Cardiac muscle cell (in vitro differentiated cells and primary cell): ENCODE results near the gene KDM7A. TPM values are rescaled to one million over a fixed set of nuclear protein-coding genes. Genes with fewer than 3 reads are reported as not detected.
A peak's percentile ranks its signal among the peaks of the same experiment; 100 is the strongest.

Experiments used
- DNase-seq, 2 donors: peaks; one replicate each; pipeline versions ENCODE4 v3.0.0 to v3.0.0-alpha.2; 2010 to 2017; ENCODE audit warnings: low read depth in 1 of 2, low spot score in 1 of 2
- H3K27ac ChIP-seq: fragments of 200-600 bp; sonication (generic); 2 replicates; pipeline ENCODE4 v1.5.1; 2016
- H3K27me3 ChIP-seq: fragments of 200-600 bp; sonication (generic); 2 replicates; pipeline ENCODE4 v1.6.0; 2016; ENCODE audit warnings: control low read depth
- H3K36me3 ChIP-seq: fragments of 200-600 bp; sonication (generic); 2 replicates; pipeline ENCODE4 v1.5.1; 2016; ENCODE audit warnings: control low read depth
- H3K4me1 ChIP-seq: fragments of 200-600 bp; sonication (generic); 2 replicates; pipeline ENCODE4 v1.8.1; 2017; ENCODE audit warnings: low read depth, mild to moderate bottlenecking, mixed run types
- H3K4me3 ChIP-seq: fragments of 200-600 bp; sonication (generic); 2 replicates; pipeline ENCODE4 v1.5.1; 2016; ENCODE audit warnings: mild to moderate bottlenecking
- H3K9me3 ChIP-seq: fragments of 200-600 bp; sonication (generic); 2 replicates; pipeline ENCODE4 v1.5.1; 2017; ENCODE audit warnings: low read depth, mild to moderate bottlenecking, control low read depth
- polyA plus RNA-seq: library from polyadenylated mRNA; unstranded; fragments of >200 nt; fragmentation: Nextera tagmentation; extraction: Ambion mirVana; gene quantifications from 2 replicates; pipeline ENCODE4 v1.2.1, GENCODE V29; 2016
- total RNA-seq: library from RNA; depleted of rRNA; stranded (reverse); fragments of >200 nt; gene quantifications from 2 replicates; pipeline ENCODE4 v1.2.3, GENCODE V29; 2016
- TF ChIP-seq, protein P1 (sequence below): IDR thresholded peaks from 2 replicates; pipeline ENCODE4 v1.5.1; 2012; ENCODE audit warnings: low read depth, mild to moderate bottlenecking, low read length

Gene KDM7A
- total and polyA plus RNA-seq, 2 experiments from 2014 or later, result 1.9 to 7.5 TPM

DNA sequence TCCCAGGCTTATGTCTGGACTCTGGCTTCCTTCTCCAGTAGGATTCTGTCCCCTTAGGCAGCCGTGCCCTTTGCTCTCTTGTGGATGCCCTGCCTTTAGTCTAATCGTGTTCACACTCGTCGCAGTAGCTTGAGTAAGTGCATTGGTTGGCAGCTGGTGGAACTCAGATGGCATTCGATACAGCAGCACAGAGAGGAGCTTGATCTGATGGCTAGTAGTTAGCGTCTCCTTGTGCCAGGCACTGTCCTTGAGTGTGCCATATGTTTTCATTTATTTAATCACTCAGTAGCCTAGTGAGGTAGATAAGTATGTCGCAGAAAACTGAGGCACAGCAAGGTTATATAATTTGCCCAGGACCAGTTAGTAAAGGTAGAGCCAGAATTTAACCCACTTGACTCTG lies 95.9 kb downstream of the KDM7A start:
- H3K36me3 ChIP-seq, result no peaks in the 10 kb centered on the region
- H3K27ac ChIP-seq, result no peak overlapping the region
- H3K4me3 ChIP-seq, result no peak overlapping the region
- no peak for DNase-seq
- H3K4me1 ChIP-seq, result no peaks in the 10 kb centered on the region
- no peaks in the 10 kb centered on the region for H3K27me3 ChIP-seq
- TF ChIP-seq, protein P1, sequence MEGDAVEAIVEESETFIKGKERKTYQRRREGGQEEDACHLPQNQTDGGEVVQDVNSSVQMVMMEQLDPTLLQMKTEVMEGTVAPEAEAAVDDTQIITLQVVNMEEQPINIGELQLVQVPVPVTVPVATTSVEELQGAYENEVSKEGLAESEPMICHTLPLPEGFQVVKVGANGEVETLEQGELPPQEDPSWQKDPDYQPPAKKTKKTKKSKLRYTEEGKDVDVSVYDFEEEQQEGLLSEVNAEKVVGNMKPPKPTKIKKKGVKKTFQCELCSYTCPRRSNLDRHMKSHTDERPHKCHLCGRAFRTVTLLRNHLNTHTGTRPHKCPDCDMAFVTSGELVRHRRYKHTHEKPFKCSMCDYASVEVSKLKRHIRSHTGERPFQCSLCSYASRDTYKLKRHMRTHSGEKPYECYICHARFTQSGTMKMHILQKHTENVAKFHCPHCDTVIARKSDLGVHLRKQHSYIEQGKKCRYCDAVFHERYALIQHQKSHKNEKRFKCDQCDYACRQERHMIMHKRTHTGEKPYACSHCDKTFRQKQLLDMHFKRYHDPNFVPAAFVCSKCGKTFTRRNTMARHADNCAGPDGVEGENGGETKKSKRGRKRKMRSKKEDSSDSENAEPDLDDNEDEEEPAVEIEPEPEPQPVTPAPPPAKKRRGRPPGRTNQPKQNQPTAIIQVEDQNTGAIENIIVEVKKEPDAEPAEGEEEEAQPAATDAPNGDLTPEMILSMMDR, result no peak
- no peaks in the 10 kb centered on the region for H3K9me3 ChIP-seq

DNA sequence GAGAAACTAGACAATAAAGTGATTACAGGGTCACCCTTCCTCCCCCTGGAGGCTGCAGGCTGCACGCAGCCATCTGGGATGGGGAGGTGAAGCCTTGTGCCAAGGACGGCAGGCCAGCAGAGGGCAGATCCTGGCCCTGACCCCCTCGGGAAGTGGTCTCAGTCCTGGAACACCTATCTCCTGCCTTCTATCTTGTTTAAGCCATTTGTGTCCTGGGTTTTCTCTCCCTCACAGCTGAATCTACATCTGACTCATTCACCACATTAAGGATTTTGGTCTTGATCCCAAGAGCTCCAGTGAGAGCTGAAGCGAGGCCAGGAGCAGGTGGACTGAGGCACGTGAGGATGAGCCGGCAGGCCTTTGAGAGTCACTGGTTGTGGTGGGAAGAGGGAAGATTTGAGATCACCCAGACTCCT lies 97.7 kb downstream of the KDM7A start:
- TF ChIP-seq, protein P1, result peak; percentile 40
- no peaks in the 10 kb centered on the region for H3K36me3 ChIP-seq
- no peaks in the 10 kb centered on the region for H3K27me3 ChIP-seq
- H3K9me3 ChIP-seq, result no peaks in the 10 kb centered on the region
- no peak overlapping the region for H3K27ac ChIP-seq
- no peak overlapping the region for H3K4me3 ChIP-seq
- peak; percentile 35 to 56 for DNase-seq
- no peaks in the 10 kb centered on the region for H3K4me1 ChIP-seq

GRCh38 chr7:140078392-140078791 lies 98.4 kb downstream of the KDM7A start:
- TF ChIP-seq, protein P1, result no peak
- H3K27ac ChIP-seq, result no peak overlapping the region
- no peaks in the 10 kb centered on the region for H3K9me3 ChIP-seq
- H3K4me3 ChIP-seq, result no peak overlapping the region
- H3K36me3 ChIP-seq, result no peaks in the 10 kb centered on the region
- H3K4me1 ChIP-seq, result no peaks in the 10 kb centered on the region
- no peak for DNase-seq
- no peaks in the 10 kb centered on the region for H3K27me3 ChIP-seq

GRCh38 chr7:140074780-140075179 lies 102.0 kb downstream of the KDM7A start:
- H3K4me3 ChIP-seq, result no peak overlapping the region
- H3K9me3 ChIP-seq, result no peaks in the 10 kb centered on the region
- DNase-seq, result peak in 1 of 2 donors; percentile 23
- no peaks in the 10 kb centered on the region for H3K27me3 ChIP-seq
- H3K36me3 ChIP-seq, result no peaks in the 10 kb centered on the region
- H3K4me1 ChIP-seq, result no peaks in the 10 kb centered on the region
- no peak overlapping the region for H3K27ac ChIP-seq
- TF ChIP-seq, protein P1, result no peak

- H3K27me3 ChIP-seq, result no peaks in the 10 kb centered on the region
- H3K4me1 ChIP-seq, result no peaks in the 10 kb centered on the region
- H3K27ac ChIP-seq, result no peak overlapping the region
- no peak overlapping the region for H3K4me3 ChIP-seq
- no peaks in the 10 kb centered on the region for H3K9me3 ChIP-seq
- TF ChIP-seq, protein P1, result no peak
- DNase-seq, result no peak
- H3K36me3 ChIP-seq, result no peaks in the 10 kb centered on the region
Observed at GRCh38 chr7:140070546-140070945, 106.2 kb downstream of the KDM7A start.
